CD4-positive, alpha-beta T cell treated with Interleukin-6 for 4 hours (primary cell): ENCODE measurements around the gene LRRC51.
"Not testable (repeated sequence)": the region's sequence is repeated elsewhere in the genome, so short reads cannot be mapped to it uniquely, and the experiment has no call there.

Experiments
- DNase-seq: peaks from one replicate; pipeline ENCODE4 v3.0.0-alpha.2; 2020; ENCODE audit warnings: mixed read lengths

The LRRC51 gene

DNA sequence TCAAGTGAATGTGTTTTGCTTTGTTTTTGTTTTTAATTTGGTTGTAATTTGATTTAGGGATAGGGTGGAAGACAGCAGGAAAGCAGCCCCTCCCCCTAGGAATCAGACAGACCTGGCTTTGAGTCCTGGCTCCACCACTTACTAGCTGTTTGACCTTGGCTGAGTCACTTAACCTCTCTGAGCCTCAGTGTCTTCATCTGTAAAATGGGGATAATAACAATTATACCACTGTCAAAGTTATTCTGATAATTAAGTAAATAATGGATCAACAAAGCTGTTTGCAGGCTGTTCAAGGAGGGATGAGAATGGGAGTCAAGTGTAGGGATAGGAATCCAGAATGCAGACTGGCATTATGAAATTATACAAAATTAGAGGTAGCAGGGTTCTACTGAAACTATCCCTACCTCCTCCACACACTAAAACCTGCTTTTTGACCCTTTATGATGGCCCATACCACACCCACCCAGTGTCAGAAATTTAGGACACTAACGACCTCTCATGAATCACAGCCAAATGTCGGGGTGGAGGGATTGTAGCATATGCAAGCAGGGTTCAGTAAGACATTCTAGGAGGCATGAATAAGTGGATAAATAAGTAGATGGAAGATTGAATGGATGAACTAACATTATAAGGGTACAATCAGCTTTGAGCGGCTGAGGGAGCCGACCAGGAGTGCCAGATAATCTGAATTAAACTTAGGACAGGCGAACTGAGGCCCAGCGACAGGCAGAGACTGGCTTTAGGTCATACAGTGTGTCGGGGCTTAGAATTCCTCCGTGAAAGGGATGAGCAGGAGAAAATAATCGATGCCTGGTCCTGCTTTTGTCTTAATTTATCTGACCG is 30.9 kb downstream of the LRRC51 start:
- DNase-seq, result no peak

DNA sequence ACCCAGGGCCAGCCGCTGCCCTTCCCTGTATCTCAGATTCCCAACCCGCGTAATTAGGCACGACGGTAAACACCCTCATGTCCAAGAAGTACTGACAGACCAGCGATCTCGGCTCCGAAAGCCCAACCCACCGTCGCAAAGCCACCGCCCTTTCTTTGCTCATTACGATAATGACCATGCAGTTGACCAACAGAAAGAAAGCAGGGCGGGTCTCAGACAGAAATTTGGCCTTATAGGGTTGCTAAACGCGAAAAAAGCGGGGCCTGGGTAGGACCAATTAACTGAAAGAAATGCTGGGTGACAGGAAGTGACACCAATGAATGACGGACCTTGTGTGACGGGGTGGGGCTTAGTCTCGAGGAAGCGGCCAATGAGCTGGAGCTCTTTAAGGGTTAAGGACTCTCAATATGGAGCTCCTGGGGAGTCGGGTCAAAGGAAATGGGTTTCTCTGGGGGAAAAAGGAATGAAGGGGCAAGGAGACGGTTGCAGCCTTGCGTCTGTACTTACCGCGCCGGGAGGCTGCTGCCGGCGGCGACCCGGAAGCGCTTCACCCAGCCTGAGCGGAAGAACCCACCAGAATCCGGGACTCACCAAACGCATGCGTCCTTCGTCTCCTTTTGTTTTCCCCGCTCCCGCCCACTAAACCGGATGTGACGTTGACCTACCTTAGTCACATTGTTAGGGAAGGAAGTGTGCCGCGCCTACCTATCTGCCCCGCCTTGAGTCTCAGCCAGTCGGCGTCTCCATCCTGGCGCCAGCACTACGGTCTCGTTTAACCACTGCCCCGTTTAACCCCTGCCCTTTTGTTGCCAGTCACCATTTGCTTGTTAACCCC is 31.7 kb downstream of the LRRC51 start, which contains the start of gene ANAPC15:
Gene ANAPC15 (minus strand): TSS at position 553 of the 835 bp plus-strand sequence. CDS start 1,419 bp downstream, outside the sequence.
- DNase-seq, result peak; percentile 99

DNA sequence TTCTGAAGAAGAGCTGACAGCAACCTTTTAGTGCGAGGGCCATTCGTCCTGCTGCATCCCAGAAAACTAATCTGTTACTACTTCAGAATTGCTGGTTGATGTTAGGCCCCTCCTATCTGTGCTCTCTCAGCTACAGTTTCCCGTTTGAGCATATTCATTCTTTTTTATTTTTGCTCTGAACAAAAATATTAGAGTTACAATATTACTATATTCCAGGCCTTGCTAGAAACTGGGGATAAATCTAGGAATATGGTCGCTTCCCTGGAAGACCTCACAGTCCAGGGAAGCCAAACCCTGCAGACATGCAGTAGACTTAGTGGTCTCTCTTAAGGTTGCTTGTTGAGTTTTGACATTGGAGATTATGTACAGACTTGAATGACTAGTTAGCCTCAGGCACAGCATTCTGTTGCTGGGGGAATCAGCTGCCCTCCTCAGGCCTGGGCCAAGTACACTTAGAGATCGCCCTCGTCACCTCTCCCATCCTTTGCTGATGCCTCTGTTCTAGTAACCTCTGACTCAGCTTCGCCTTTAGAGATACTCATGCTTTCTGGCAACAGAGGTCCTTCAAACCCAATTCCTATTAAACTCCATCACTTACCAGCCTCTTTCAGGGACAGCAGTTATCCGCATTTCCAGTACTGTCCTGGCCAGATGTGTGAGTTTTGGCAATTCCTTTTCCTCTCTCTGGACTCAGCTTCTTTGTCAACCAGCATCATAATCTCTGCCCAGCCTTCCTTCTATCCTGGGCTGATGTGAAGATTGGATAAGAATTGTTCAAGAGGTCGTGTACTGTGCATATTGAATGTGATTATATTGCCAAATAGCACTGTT is 32.5 kb downstream of the LRRC51 start:
- DNase-seq, result no peak

- no peak for DNase-seq
Observed at GRCh38 chr11:72114570-72114969, 33.9 kb downstream of the LRRC51 start.

DNA sequence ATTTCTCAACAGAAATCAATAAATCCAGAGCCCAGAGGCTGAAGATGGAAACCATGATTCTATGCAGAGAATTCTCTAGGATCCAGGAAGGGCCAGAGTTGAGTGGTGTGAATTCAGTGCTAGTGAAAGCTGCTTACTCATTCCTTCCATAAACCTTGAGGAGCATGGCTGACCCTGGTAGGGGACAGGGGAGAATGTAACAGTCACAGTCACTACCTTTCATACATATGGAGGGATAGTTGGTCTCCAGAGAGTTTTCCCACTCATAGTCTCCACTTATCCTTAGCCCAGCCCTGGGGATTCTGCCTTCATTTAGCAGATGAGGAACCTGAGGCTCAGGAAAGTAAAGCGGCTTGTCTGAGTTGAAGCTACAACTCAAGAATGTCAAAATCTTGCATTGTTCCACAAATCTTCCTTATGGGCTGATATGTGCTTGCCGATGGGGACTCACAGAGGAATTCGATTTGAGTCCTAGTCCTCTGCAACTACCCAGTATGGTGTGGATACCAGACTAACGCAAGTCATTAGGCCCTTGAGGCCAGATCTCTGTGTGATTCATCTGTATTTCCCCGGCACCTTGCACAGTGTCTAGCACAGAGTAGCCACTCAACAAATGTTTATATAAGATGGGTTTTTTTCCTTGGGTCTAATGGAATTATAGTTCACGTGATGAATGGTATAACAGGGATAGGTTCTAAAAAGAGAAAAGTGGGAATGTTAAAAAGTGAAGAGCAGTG is 35.5 kb downstream of the LRRC51 start:
- DNase-seq, result no peak

GRCh38 chr11:72119198-72119597 is 38.5 kb downstream of the LRRC51 start:
- DNase-seq, result no peak

DNA sequence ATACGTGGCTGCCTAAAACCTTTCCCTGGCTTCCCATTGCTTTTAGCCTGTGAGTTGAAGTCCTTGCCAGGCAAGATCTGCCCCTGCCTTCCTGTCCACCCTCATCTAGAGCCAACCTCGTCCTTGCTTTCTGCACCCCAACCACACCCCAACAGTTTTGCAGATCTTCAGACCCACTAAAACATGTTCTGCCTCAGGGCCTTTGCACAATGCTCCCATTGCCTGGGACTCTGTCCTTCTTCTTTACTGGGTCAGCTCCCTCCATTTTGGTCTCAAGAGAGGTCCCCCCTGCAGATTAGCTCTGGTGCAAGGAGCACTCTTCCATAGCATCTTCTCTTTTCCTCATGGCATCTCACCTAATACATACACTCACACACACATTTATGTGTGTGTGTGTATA is 40.3 kb downstream of the LRRC51 start:
- no peak for DNase-seq

DNA sequence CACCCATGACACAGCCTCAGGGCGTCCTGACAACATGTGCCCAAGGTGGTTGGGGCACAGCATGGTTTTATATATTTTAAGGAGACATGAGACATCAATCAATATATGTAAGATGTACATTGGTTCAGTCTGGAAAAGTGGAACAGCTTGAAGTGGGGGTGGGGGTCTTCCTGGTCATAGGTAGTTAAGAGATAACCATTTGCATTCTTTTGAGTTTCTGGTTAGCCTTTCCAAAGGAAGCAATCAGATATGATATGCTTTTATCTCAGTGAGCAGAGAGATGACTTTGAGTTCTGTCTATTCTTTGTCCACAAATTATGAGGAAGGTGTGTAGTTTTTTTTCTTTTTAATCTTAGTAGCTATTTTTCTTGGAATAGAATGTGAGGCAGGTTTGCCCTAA is 42.0 kb downstream of the LRRC51 start:
- DNase-seq, result no peak

- no peak for DNase-seq
Observed at GRCh38 chr11:72123117-72123653, 42.5 kb downstream of the LRRC51 start.

GRCh38 chr11:72124046-72124445 is 43.4 kb downstream of the LRRC51 start:
- DNase-seq, result no peak

DNA sequence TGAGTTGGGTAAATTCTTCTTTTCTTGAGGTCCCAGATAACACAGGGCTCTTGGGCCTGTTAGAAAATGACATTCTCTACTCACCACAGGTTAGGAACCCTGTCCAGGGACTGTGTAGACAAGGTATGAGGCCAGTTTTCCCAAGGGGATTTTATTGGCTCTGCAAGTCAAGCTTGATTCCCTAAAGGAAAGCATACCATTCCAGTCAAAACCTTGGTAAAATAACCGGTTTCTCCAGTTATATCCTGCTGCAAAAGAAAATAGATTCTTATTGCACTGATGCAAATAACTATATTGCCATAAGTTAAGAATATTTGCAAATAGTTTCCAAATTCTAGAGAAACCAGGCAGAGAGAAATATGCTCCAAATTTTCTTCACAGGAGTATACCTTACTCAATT is 45.3 kb downstream of the LRRC51 start:
- no peak for DNase-seq

DNA sequence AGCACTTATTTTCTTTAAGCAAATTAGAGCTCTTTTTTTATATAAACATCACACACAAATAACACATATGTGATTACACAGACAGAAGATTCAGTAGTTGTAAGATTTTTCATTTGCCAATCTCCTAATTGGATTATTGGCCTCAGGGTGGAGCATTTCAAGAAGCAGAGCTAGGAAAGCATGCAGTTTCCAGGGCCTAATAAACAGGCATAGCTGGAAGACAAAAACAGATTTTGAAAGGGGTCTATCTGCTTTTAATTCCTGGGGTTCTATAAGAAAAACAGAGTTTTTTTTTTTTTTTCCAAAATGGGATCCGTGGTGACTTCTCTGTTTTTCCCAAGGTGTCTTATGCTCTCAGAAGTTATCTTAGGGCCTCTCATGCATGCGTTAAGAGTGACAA is 47.3 kb downstream of the LRRC51 start:
- no peak for DNase-seq

- no peak for DNase-seq
Observed at GRCh38 chr11:72129381-72129780, 48.7 kb downstream of the LRRC51 start.

DNA sequence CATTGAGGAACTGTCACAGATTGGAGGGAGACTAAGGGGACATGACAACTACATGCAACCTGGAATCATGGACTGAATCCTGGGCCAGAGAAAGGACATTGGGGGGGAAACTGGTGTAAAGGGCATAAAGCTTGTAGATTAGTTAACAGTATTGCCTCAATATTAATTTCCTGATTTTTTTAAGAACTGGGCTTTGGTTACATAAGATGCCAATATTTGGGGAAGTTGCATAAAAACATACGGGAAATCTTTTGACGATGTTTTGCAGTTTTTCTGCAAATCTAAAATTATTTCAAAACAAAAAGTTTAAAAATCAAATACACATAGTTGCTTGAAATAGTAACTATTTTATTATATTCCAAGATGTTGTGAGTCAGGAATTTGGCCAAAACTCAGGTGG is 52.0 kb downstream of the LRRC51 start:
- DNase-seq, result no peak

GRCh38 chr11:72135473-72135872 is 54.8 kb downstream of the LRRC51 start, which contains the start of gene FOLR3:
Gene FOLR3, plus strand, starts transcription at chr11:72135725. Its CDS starts 228 bp downstream, at chr11:72135953.
- not testable (repeated sequence) for DNase-seq

DNA sequence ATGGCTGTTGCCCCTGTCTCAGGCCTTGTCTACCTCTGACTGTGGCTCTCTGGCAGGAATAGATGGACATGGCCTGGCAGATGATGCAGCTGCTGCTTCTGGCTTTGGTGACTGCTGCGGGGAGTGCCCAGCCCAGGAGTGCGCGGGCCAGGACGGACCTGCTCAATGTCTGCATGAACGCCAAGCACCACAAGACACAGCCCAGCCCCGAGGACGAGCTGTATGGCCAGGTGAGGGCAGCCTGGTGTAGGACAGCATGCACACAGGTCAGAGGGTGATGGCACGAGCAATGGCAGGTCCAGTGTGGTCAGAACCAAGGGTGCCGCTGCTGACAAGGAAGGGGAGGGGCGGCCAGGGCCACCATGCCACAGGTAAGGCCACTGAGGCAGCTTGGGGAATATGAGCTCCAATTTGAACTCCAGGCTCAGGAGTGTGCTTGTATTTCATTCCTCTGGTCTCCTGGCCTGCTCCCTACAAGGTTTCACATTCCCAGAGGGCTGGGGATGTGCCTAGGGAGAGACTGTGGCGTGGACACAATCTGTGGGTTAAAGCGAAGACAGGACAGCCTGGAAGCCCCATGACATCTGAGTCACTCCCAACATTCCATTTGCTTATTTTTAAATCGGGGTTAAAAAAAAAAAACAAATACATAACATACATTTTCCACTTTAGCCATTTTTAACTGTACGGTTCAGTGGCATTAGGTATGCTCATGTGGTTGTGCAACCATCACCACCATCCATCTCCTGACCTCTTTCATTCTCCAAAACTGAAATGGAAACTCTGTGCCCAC is 55.4 kb downstream of the LRRC51 start:
- DNase-seq, result no peak

- DNase-seq, result no peak
Observed at GRCh38 chr11:72136684-72137262, 56.1 kb downstream of the LRRC51 start.

GRCh38 chr11:72138821-72139390 is 58.3 kb downstream of the LRRC51 start:
- no peak for DNase-seq

DNA sequence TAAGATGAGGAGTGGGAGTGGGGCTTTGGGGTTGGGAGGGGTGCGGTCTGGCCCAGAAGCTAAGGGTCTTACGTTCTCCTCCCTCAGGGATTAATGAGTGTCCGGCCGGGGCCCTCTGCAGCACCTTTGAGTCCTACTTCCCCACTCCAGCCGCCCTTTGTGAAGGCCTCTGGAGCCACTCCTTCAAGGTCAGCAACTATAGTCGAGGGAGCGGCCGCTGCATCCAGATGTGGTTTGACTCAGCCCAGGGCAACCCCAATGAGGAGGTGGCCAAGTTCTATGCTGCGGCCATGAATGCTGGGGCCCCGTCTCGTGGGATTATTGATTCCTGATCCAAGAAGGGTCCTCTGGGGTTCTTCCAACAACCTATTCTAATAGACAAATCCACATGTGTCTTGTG is 58.9 kb downstream of the LRRC51 start:
- no peak for DNase-seq

DNA sequence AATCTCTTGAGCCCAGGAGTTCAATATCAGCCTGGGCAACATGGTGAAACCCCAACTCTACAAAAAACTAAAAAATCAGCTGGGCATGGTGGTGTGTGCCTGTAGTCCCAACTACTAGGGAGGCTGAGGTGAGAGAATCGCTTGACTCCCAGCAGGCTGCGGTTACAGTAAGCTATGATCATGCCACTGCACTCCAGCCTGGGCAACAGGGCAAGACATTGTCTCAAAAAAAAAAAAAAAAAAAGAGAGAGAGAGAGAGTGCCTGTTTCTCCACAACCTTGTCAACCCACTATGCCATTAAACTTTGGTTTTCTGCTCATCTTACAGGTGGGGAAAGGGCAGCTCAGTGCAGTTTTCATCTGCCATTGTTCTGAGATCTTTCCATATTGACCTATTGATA is 60.0 kb downstream of the LRRC51 start:
- no peak for DNase-seq
